Naive thymus-derived CD4-positive, alpha-beta T cell (primary cell): ENCODE data around the gene GPC6. TPM values are rescaled to one million over a fixed set of nuclear protein-coding genes. Genes with fewer than 3 reads are reported as not detected.

Experiments used
- ATAC-seq: fragments of 150-1000 bp; cut with Tn5 transposase; 2 replicates; pipeline ENCODE4 v1.10.0; 2021; ENCODE audit warnings: mild to moderate bottlenecking, moderate library complexity
- CTCF ChIA-PET: fragments of 350-600 bp; sonication (Branson Sonifier 250); formaldehyde crosslinking; loops from one replicate; lab custom pipeline; 2021; ENCODE audit warnings: antibody characterized with exemption; lab: Charles Lee
- POLR2A ChIA-PET: fragments of 350-600 bp; sonication (Branson Sonifier 250); formaldehyde crosslinking; loops from one replicate; lab custom pipeline; 2021; ENCODE audit warnings: antibody characterized with exemption, inconsistent platforms; lab: Charles Lee
- DNase-seq, 9 donors: peaks; one replicate each; pipeline versions ENCODE4 v3.0.0 to v3.0.0-alpha.2; 2020 to 2022; ENCODE audit warnings: mixed read lengths in 1 of 9
- H3K27ac ChIP-seq: one replicate; pipeline ENCODE4 v1.7.0; 2013; ENCODE audit warnings: mild to moderate bottlenecking, low read depth, low read length, moderate library complexity
- H3K27me3 ChIP-seq, 2 donors: one replicate each; pipeline ENCODE4 v1.7.0; 2013; ENCODE audit warnings: low read length in 2 of 2, mild to moderate bottlenecking in 2 of 2, moderate library complexity in 2 of 2; ENCODE audit not compliant: control insufficient read depth in 2 of 2, insufficient read depth in 2 of 2
- H3K36me3 ChIP-seq, 3 experiments: 1 replicate in 2 of 3; 2 replicates in 1 of 3; pipeline ENCODE4 v1.7.0; 2013; ENCODE audit warnings: low read length in 3 of 3, mild to moderate bottlenecking in 3 of 3, moderate library complexity in 1 of 3; ENCODE audit not compliant: insufficient read depth in 3 of 3, control insufficient read depth in 2 of 3
- H3K4me1 ChIP-seq, 2 donors: one replicate each; pipeline ENCODE4 v1.7.0; 2013; ENCODE audit warnings: low read length in 2 of 2, mild to moderate bottlenecking in 2 of 2, moderate library complexity in 1 of 2; ENCODE audit not compliant: control insufficient read depth in 2 of 2, insufficient read depth in 2 of 2
- H3K4me3 ChIP-seq: 2 replicates; pipeline ENCODE4 v1.7.0; 2013; ENCODE audit warnings: mild to moderate bottlenecking, low read length
- H3K9me3 ChIP-seq, 3 experiments: 1 replicate in 2 of 3; 2 replicates in 1 of 3; pipeline ENCODE4 v1.7.0; 2013; ENCODE audit warnings: low read length in 3 of 3; ENCODE audit not compliant: control insufficient read depth in 2 of 3
- H3K27ac Mint-ChIP-seq, 9 donors: one replicate each; pipeline ENCODE4 v1.8.0; 2020 to 2022; ENCODE audit warnings: mixed read lengths in 9 of 9, mild to moderate bottlenecking in 8 of 9, moderate library complexity in 5 of 9, inconsistent platforms in 2 of 9
- H3K27me3 Mint-ChIP-seq, 5 donors: one replicate each; pipeline ENCODE4 v1.8.0; 2021 to 2022; ENCODE audit warnings: mixed read lengths in 5 of 5, mild to moderate bottlenecking in 1 of 5
- H3K36me3 Mint-ChIP-seq, 5 donors: one replicate each; pipeline ENCODE4 v1.8.0; 2020 to 2022; ENCODE audit warnings: mixed read lengths in 5 of 5, mild to moderate bottlenecking in 3 of 5, inconsistent platforms in 1 of 5
- H3K4me1 Mint-ChIP-seq, 7 donors: one replicate each; pipeline ENCODE4 v1.8.0; 2020 to 2022; ENCODE audit warnings: mixed read lengths in 7 of 7, mild to moderate bottlenecking in 3 of 7, inconsistent platforms in 1 of 7
- H3K4me3 Mint-ChIP-seq, 10 donors: one replicate each; pipeline ENCODE4 v1.8.0; 2020 to 2022; ENCODE audit warnings: mild to moderate bottlenecking in 10 of 10, mixed read lengths in 10 of 10, moderate library complexity in 6 of 10, inconsistent platforms in 2 of 10
- H3K9me3 Mint-ChIP-seq, 11 donors: one replicate each; pipeline ENCODE4 v1.8.0; 2020 to 2022; ENCODE audit warnings: mixed read lengths in 11 of 11, mild to moderate bottlenecking in 4 of 11, inconsistent platforms in 1 of 11, moderate library complexity in 1 of 11
- intact Hi-C, 2 donors: fragments of 100-400 bp; cut with micrococcal nuclease; formaldehyde crosslinking; loops; one replicate each; pipeline ENCODE4 v1.15.1; 2023
- polyA plus RNA-seq, 2 donors: library from polyadenylated mRNA; unstranded; fragments of 300-500 nt; fragmentation: Illumina TruSeq; gene quantifications; one replicate each; pipeline ENCODE4 v1.2.3, GENCODE V29; 2021
- total RNA-seq, 6 experiments: library from RNA in 5 of 6; stranded (reverse) in 5 of 6; gene quantifications; 1 replicate in 5 of 6; 2 replicates in 1 of 6; pipeline ENCODE4 v1.2.3 and lab custom pipeline; 2021 to 2026

GPC6 gene
- total and polyA plus RNA-seq, 7 experiments from 2014 or later: not detected

DNA sequence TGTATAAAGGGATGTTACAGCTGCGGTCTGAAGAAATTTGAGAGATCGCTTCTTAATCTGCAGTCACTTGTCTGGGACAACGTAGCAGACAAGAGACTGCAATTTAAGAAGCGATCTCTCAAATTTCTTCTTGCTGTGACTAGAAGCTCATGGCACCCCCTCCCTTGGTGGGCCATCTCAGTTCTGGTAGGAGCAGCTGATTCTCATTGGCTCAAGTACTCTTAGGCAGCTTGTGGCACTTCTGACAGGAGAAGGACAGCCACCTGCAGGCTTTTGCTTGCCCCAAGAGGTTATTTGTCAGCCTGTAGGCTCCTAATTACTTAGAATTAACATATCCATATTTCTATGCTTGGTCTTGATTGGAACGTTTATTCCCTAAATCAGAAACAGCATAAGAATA, 749.9 kb downstream of the GPC6 start:
- H3K27me3 Mint-ChIP-seq: peaks cover 0 to 27% (median 12%) of the 10 kb centered on the region in 5 donors
- Histone ChIP-seq H3K4me3 (no peak overlapping the region), H3K27ac (no peak overlapping the region), H3K9me3 (no peaks in the 10 kb centered on the region), H3K4me1 (no peaks in the 10 kb centered on the region), H3K36me3 (no peaks in the 10 kb centered on the region), H3K27me3 (no peaks in the 10 kb centered on the region)
- H3K27ac Mint-ChIP-seq: no peak overlapping the region
- H3K4me3 Mint-ChIP-seq: no peak overlapping the region
- ChIA-PET CTCF (interaction anchor here (0.7 kb wide), 2 partner anchors 14 to 1773 kb away, joined by 3 to 4 read pairs; no protein-coding TSS in a partner anchor), POLR2A (no interaction called here)
- H3K9me3 Mint-ChIP-seq: peaks cover 0 to 1% (median 0%) of the 10 kb centered on the region in 11 donors
- intact Hi-C loops: no loop called here
- no peaks in the 10 kb centered on the region for H3K4me1 Mint-ChIP-seq
- H3K36me3 Mint-ChIP-seq: no peaks in the 10 kb centered on the region
- DNase-seq: no peak
- ATAC-seq: no peak

GRCh38 chr13:93977986-93978385, 751.4 kb downstream of the GPC6 start:
- CTCF ChIA-PET: no interaction called here
- intact Hi-C loops: no loop called here

GRCh38 chr13:93981426-93981977, 754.9 kb downstream of the GPC6 start:
- ChIA-PET POLR2A (no interaction called here), CTCF (no interaction called here)
- no peak overlapping the region for H3K27ac ChIP-seq
- H3K27ac Mint-ChIP-seq: no peak overlapping the region
- no peaks in the 10 kb centered on the region for H3K9me3 ChIP-seq
- no peak overlapping the region for H3K4me3 ChIP-seq
- H3K4me1 ChIP-seq: no peaks in the 10 kb centered on the region
- H3K27me3 ChIP-seq: no peaks in the 10 kb centered on the region
- DNase-seq (no peak), ATAC-seq (no peak)
- H3K36me3 ChIP-seq: no peaks in the 10 kb centered on the region
- intact Hi-C loops: no loop called here
- no peak overlapping the region for H3K4me3 Mint-ChIP-seq
- peaks cover 0 to 28% (median 26%) of the 10 kb centered on the region in 5 donors for H3K27me3 Mint-ChIP-seq
- no peaks in the 10 kb centered on the region for H3K36me3 Mint-ChIP-seq
- H3K4me1 Mint-ChIP-seq: no peaks in the 10 kb centered on the region
- H3K9me3 Mint-ChIP-seq: peaks cover 0 to 1% (median 0%) of the 10 kb centered on the region in 11 donors

More at GRCh38 chr13:93977986-93978385, 751.4 kb downstream of the GPC6 start:
- DNase-seq (no peak), ATAC-seq (no peak)
- Histone ChIP-seq H3K9me3 (no peaks in the 10 kb centered on the region), H3K4me3 (no peak overlapping the region), H3K36me3 (no peaks in the 10 kb centered on the region), H3K27ac (no peak overlapping the region), H3K4me1 (no peaks in the 10 kb centered on the region), H3K27me3 (no peaks in the 10 kb centered on the region)
- H3K27me3 Mint-ChIP-seq: peaks cover 0 to 28% (median 23%) of the 10 kb centered on the region in 5 donors
- POLR2A ChIA-PET: no interaction called here
- no peaks in the 10 kb centered on the region for H3K36me3 Mint-ChIP-seq
- no peak overlapping the region for H3K4me3 Mint-ChIP-seq
- no peaks in the 10 kb centered on the region for H3K4me1 Mint-ChIP-seq
- peaks cover 0 to 1% (median 0%) of the 10 kb centered on the region in 11 donors for H3K9me3 Mint-ChIP-seq
- no peak overlapping the region for H3K27ac Mint-ChIP-seq

- H3K36me3 ChIP-seq: no peaks in the 10 kb centered on the region
- H3K9me3 Mint-ChIP-seq: peaks cover 0 to 1% (median 0%) of the 10 kb centered on the region in 11 donors
- no peak overlapping the region for H3K4me3 Mint-ChIP-seq
- no peaks in the 10 kb centered on the region for H3K4me1 Mint-ChIP-seq
- no peak overlapping the region for H3K4me3 ChIP-seq
- no peak for ATAC-seq
- H3K36me3 Mint-ChIP-seq: no peaks in the 10 kb centered on the region
- ChIA-PET POLR2A (no interaction called here), CTCF (interaction anchor here (0.7 kb wide), 1 partner anchor 42 kb away, joined by 3 read pairs; no protein-coding TSS in a partner anchor)
- H3K27me3 Mint-ChIP-seq: peaks cover 0 to 28% (median 26%) of the 10 kb centered on the region in 5 donors
- no peaks in the 10 kb centered on the region for H3K27me3 ChIP-seq
- intact Hi-C loops: no loop called here
- DNase-seq: no peak
- H3K27ac ChIP-seq: no peak overlapping the region
- H3K9me3 ChIP-seq: no peaks in the 10 kb centered on the region
- H3K4me1 ChIP-seq: no peaks in the 10 kb centered on the region
- H3K27ac Mint-ChIP-seq: no peak overlapping the region
These were observed 755.7 kb downstream of the GPC6 start for GRCh38 chr13:93982179-93982918.

GRCh38 chr13:93984052-93984451, 757.4 kb downstream of the GPC6 start:
- intact Hi-C loops: no loop called here
- ChIA-PET POLR2A (no interaction called here), CTCF (no interaction called here)
- no peak for DNase-seq
- ATAC-seq: no peak
- H3K4me1 ChIP-seq: no peaks in the 10 kb centered on the region
- Mint-ChIP-seq H3K4me3 (no peak overlapping the region), H3K9me3 (no peaks in the 10 kb centered on the region), H3K36me3 (no peaks in the 10 kb centered on the region), H3K27me3 (peaks cover 0 to 22% (median 19%) of the 10 kb centered on the region in 5 donors), H3K27ac (no peak overlapping the region), H3K4me1 (no peaks in the 10 kb centered on the region)
- H3K4me3 ChIP-seq: no peak overlapping the region
- no peak overlapping the region for H3K27ac ChIP-seq
- no peaks in the 10 kb centered on the region for H3K27me3 ChIP-seq
- H3K9me3 ChIP-seq: no peaks in the 10 kb centered on the region
- H3K36me3 ChIP-seq: no peaks in the 10 kb centered on the region

DNA sequence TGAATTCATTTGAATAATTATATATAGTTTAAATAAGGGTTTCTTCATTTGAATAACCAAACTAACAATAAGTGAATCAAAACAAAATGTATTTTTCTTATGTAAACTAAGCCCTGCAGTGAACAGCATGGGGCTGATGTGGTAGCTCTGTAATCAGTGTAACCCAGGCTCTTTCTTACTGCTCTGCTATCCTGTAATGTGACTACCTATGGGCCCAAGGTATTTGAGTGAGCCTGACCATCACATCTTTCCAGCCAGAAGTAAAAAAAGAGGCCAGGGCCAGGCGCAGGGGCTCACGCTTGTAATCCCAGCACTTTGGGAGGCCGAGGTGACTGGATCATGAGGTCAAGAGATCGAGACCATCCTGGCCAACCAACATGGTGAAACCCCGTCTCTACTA, 758.3 kb downstream of the GPC6 start:
- DNase-seq (no peak), ATAC-seq (no peak)
- H3K36me3 ChIP-seq: no peaks in the 10 kb centered on the region
- no peaks in the 10 kb centered on the region for H3K9me3 ChIP-seq
- no peaks in the 10 kb centered on the region for H3K27me3 ChIP-seq
- Mint-ChIP-seq H3K4me1 (no peaks in the 10 kb centered on the region), H3K4me3 (no peak overlapping the region), H3K9me3 (no peaks in the 10 kb centered on the region), H3K27ac (no peak overlapping the region), H3K27me3 (peaks cover 0 to 22% (median 19%) of the 10 kb centered on the region in 5 donors), H3K36me3 (no peaks in the 10 kb centered on the region)
- POLR2A ChIA-PET: no interaction called here
- intact Hi-C loops: no loop called here
- no peak overlapping the region for H3K4me3 ChIP-seq
- CTCF ChIA-PET: no interaction called here
- no peak overlapping the region for H3K27ac ChIP-seq
- no peaks in the 10 kb centered on the region for H3K4me1 ChIP-seq
